Measurements from ENCODE around the gene P4HA2. TPM values are rescaled to one million over a fixed set of nuclear protein-coding genes. Genes with fewer than 3 reads are reported as not detected.

Gene P4HA2
- total RNA-seq, 1 experiment from 2014 or later = 15.1 TPM

DNA sequence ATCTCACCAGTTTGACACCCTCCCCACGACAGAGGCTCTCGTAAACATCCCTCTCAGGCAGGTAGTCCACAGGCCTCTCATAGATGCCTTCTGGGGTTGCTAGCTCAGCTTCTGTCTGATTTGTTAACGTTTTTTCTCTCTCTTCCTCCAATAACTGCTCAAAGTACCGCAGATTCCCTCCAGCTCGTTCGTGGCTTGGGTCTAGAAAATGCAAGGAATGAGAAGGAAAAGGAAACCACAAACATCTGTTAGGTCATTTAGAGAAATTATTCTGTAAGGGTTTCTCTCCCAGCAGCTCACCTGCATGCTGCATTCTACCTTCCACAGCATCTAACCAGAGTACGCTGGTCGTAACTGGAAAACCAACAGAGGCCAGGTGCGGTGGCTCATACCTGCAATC is 18.5 kb downstream of the P4HA2 start (continued):
- TF ChIP-seq ATF1 (CRISPR knock-in tag; IDR thresholded peaks at IDR 0.05) (no peak), JUN (CRISPR knock-in tag; IDR thresholded peaks at IDR 0.05) (no peak), ZNF416 (CRISPR knock-in tag; IDR thresholded peaks at IDR 0.05) (no peak), ZNF423 (CRISPR knock-in tag; IDR thresholded peaks at IDR 0.05) (no peak), ESRRA (CRISPR knock-in tag; IDR thresholded peaks at IDR 0.05; ENCODE audit: borderline replicate concordance) (no peak)

- DNase-seq (ENCODE audit: low spot score) (peak; percentile 20), ATAC-seq (peak; percentile 20; the same call in 1 of the 2 replicates)
- H3K4me3 Mint-ChIP-seq = no peak overlapping the region
- POLR2A ChIA-PET = no interaction called here
- peaks cover 6% of the 10 kb centered on the region for H3K36me3 Mint-ChIP-seq
- CTCF ChIA-PET = interaction anchor here (1.0 to 1.9 kb wide), 3 partner anchors 18 to 65 kb away, joined by 3 to 5 read pairs (median 3); no protein-coding TSS in a partner anchor
- no peaks in the 10 kb centered on the region for H3K27me3 Mint-ChIP-seq (ENCODE audit: low read depth)
- TF ChIP-seq AFF4 (CRISPR knock-in tag; IDR thresholded peaks at IDR 0.05; ENCODE audit: borderline replicate concordance) (no peak), GTF2I (CRISPR knock-in tag; conservative IDR thresholded peaks at IDR 0.05) (no peak), ZNF138 (CRISPR knock-in tag; conservative IDR thresholded peaks at IDR 0.05) (no peak), SMAD3 (CRISPR knock-in tag; IDR thresholded peaks at IDR 0.05; ENCODE audit: borderline replicate concordance) (no peak), ZNF317 (CRISPR knock-in tag; IDR thresholded peaks at IDR 0.05; ENCODE audit: borderline replicate concordance, low read depth) (no peak), USF2 (CRISPR knock-in tag; IDR thresholded peaks at IDR 0.05) (no peak), SP1 (CRISPR knock-in tag; conservative IDR thresholded peaks at IDR 0.05) (no peak), GABPB1 (CRISPR knock-in tag; IDR thresholded peaks at IDR 0.05) (no peak), GRHL2 (CRISPR knock-in tag; IDR thresholded peaks at IDR 0.05; ENCODE audit: insufficient replicate concordance, severe bottlenecking) (no peak), CBFB (CRISPR knock-in tag; IDR thresholded peaks at IDR 0.05; ENCODE audit: low read depth) (no peak), FOXP1 (CRISPR knock-in tag; IDR thresholded peaks at IDR 0.05; ENCODE audit: borderline replicate concordance) (no peak), ZNF281 (CRISPR knock-in tag; IDR thresholded peaks at IDR 0.05) (no peak), IRF1 (CRISPR knock-in tag; IDR thresholded peaks at IDR 0.05) (no peak), SOX15 (CRISPR knock-in tag; IDR thresholded peaks at IDR 0.05) (no peak)
- TF ChIP-seq, protein P1, sequence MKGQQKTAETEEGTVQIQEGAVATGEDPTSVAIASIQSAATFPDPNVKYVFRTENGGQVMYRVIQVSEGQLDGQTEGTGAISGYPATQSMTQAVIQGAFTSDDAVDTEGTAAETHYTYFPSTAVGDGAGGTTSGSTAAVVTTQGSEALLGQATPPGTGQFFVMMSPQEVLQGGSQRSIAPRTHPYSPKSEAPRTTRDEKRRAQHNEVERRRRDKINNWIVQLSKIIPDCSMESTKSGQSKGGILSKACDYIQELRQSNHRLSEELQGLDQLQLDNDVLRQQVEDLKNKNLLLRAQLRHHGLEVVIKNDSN (CRISPR knock-in tag; IDR thresholded peaks at IDR 0.05) = no peak
- TF ChIP-seq, protein P2, sequence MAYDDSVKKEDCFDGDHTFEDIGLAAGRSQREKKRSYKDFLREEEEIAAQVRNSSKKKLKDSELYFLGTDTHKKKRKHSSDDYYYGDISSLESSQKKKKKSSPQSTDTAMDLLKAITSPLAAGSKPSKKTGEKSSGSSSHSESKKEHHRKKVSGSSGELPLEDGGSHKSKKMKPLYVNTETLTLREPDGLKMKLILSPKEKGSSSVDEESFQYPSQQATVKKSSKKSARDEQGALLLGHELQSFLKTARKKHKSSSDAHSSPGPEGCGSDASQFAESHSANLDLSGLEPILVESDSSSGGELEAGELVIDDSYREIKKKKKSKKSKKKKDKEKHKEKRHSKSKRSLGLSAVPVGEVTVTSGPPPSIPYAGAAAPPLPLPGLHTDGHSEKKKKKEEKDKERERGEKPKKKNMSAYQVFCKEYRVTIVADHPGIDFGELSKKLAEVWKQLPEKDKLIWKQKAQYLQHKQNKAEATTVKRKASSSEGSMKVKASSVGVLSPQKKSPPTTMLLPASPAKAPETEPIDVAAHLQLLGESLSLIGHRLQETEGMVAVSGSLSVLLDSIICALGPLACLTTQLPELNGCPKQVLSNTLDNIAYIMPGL (CRISPR knock-in tag; IDR thresholded peaks at IDR 0.05) = no peak
- TF ChIP-seq, protein P3, sequence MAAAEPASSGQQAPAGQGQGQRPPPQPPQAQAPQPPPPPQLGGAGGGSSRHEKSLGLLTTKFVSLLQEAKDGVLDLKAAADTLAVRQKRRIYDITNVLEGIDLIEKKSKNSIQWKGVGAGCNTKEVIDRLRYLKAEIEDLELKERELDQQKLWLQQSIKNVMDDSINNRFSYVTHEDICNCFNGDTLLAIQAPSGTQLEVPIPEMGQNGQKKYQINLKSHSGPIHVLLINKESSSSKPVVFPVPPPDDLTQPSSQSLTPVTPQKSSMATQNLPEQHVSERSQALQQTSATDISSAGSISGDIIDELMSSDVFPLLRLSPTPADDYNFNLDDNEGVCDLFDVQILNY (CRISPR knock-in tag; IDR thresholded peaks at IDR 0.05) = no peak
- H3K27ac Mint-ChIP-seq = peak overlapping the region; percentile 73; the same call in 1 of the 2 replicates
- H3K9me3 Mint-ChIP-seq = no peaks in the 10 kb centered on the region
- H3K4me1 Mint-ChIP-seq = peaks cover 9% of the 10 kb centered on the region
Observed at GRCh38 chr5:132207778-132208177, 19.9 kb downstream of the P4HA2 start.

Data from WTC11 (cell line).